Measurements from ENCODE around the gene SMCO3. TPM values are rescaled to one million over a fixed set of nuclear protein-coding genes. Genes with fewer than 3 reads are reported as not detected.

SMCO3 gene
- polyA plus RNA-seq, 1 donor from 2014 or later: 2.7 TPM

DNA sequence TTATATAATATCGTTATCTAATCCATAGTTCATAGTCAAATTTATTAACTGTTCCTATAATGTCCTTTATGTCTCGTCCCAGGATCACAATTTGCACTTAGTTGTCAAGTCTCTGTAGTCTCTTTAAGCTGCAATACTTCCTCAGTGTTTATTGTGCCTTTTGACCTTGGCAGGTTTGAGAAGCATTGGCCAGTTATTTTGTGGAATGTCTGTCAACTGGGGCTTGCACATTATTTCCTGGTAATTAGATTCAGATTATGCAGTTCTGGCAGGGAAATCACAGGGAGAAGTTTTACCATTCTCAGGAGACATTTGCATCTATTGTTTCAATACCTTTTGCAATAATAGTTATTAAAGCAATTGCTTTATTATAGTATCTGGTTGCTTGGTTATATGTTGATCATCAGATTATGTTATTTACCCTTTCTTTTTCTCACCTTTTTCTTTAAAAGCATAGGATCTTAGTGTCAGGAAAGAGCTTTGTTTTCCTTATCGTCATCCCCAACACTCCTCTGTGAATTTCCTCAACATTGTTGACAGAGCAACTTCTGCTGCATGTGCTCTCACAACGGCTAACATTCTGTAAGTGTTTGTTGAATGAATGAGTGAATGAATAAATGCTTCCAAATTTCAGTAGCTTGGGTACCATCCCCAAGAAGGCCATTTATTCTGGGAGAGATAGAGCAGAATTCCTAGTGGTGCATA, 33.0 kb upstream of the SMCO3 start:
- H3K9ac ChIP-seq (ENCODE audit: low read length): no peak overlapping the region
- H2AFZ ChIP-seq (ENCODE audit: low read depth, low read length): no peak overlapping the region
- no peak overlapping the region for H3K27ac ChIP-seq (ENCODE audit: low read length)
- H3K9me2 ChIP-seq (ENCODE audit: insufficient read depth, low read length): no peaks in the 10 kb centered on the region
- H3K4me3 ChIP-seq (ENCODE audit: low read length): no peak overlapping the region
- no peaks in the 10 kb centered on the region for H3K27me3 ChIP-seq (ENCODE audit: insufficient read depth, low read depth, low read length)
- H3F3A ChIP-seq (ENCODE audit: insufficient read depth, low read length, poor library complexity, severe bottlenecking): no peaks in the 10 kb centered on the region
- H4K20me1 ChIP-seq (ENCODE audit: insufficient read depth): no peaks in the 10 kb centered on the region
- no peak overlapping the region for H3K4me2 ChIP-seq (ENCODE audit: low read length)
- H3K79me2 ChIP-seq (replicated peaks; ENCODE audit: insufficient read depth, low read length): no peaks in the 10 kb centered on the region
- H3K36me3 ChIP-seq (ENCODE audit: insufficient read depth, low read length): no peaks in the 10 kb centered on the region
- H3K9me3 ChIP-seq (ENCODE audit: low read length): no peaks in the 10 kb centered on the region
- TF ChIP-seq EP300 (conservative IDR thresholded peaks at IDR 0.05; ENCODE audit: poor library complexity, severe bottlenecking): no peak
- TF ChIP-seq, protein P1, sequence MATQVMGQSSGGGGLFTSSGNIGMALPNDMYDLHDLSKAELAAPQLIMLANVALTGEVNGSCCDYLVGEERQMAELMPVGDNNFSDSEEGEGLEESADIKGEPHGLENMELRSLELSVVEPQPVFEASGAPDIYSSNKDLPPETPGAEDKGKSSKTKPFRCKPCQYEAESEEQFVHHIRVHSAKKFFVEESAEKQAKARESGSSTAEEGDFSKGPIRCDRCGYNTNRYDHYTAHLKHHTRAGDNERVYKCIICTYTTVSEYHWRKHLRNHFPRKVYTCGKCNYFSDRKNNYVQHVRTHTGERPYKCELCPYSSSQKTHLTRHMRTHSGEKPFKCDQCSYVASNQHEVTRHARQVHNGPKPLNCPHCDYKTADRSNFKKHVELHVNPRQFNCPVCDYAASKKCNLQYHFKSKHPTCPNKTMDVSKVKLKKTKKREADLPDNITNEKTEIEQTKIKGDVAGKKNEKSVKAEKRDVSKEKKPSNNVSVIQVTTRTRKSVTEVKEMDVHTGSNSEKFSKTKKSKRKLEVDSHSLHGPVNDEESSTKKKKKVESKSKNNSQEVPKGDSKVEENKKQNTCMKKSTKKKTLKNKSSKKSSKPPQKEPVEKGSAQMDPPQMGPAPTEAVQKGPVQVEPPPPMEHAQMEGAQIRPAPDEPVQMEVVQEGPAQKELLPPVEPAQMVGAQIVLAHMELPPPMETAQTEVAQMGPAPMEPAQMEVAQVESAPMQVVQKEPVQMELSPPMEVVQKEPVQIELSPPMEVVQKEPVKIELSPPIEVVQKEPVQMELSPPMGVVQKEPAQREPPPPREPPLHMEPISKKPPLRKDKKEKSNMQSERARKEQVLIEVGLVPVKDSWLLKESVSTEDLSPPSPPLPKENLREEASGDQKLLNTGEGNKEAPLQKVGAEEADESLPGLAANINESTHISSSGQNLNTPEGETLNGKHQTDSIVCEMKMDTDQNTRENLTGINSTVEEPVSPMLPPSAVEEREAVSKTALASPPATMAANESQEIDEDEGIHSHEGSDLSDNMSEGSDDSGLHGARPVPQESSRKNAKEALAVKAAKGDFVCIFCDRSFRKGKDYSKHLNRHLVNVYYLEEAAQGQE (IDR thresholded peaks at IDR 0.05; ENCODE audit: borderline replicate concordance): no peak
- TF ChIP-seq MXI1 (conservative IDR thresholded peaks at IDR 0.05; ENCODE audit: poor library complexity, severe bottlenecking): no peak
- TF ChIP-seq EZH2 (IDR thresholded peaks at IDR 0.05; ENCODE audit: borderline replicate concordance, insufficient read depth, low read length, poor library complexity, severe bottlenecking): no peak
- no peak for TF ChIP-seq RAD21 (conservative IDR thresholded peaks at IDR 0.05)
- TF ChIP-seq, protein P2, sequence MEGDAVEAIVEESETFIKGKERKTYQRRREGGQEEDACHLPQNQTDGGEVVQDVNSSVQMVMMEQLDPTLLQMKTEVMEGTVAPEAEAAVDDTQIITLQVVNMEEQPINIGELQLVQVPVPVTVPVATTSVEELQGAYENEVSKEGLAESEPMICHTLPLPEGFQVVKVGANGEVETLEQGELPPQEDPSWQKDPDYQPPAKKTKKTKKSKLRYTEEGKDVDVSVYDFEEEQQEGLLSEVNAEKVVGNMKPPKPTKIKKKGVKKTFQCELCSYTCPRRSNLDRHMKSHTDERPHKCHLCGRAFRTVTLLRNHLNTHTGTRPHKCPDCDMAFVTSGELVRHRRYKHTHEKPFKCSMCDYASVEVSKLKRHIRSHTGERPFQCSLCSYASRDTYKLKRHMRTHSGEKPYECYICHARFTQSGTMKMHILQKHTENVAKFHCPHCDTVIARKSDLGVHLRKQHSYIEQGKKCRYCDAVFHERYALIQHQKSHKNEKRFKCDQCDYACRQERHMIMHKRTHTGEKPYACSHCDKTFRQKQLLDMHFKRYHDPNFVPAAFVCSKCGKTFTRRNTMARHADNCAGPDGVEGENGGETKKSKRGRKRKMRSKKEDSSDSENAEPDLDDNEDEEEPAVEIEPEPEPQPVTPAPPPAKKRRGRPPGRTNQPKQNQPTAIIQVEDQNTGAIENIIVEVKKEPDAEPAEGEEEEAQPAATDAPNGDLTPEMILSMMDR (IDR thresholded peaks at IDR 0.05; ENCODE audit: poor library complexity, severe bottlenecking): no peak
- TF ChIP-seq POLR2AphosphoS5 (IDR thresholded peaks at IDR 0.05): no peak
- no peak for TF ChIP-seq TAF1 (IDR thresholded peaks at IDR 0.05; ENCODE audit: low read depth)
- TF ChIP-seq SMC3 (conservative IDR thresholded peaks at IDR 0.05; ENCODE audit: poor library complexity): no peak

DNA sequence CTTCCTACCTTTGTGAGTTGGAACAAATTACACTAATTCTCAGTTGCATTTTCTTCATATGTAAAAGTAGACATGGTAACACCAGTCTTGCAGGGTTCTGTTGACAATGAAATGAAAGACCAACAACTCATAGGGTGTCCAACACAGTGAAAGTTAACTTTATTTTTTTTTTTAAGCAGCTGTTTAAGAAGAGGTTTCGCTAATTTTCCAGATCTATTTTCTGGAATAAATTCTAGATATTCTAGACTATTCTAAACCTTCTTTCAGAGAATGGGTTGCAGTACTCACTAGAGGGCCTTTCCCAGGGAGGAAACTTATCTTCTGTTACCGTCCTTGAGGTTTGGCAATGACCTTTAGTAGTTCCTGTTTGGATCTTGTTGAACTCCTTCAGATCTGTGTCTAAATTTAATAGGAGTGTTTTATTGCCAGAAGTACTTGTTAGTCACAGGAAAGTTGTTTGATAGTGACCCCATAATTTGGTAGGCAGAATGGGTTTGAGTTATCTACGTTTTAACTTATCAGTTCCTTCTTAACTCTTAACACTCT, 32.1 kb upstream of the SMCO3 start:
- no peak overlapping the region for H2AFZ ChIP-seq (ENCODE audit: low read depth, low read length)
- no peak for TF ChIP-seq TAF1 (IDR thresholded peaks at IDR 0.05; ENCODE audit: low read depth)
- no peak for TF ChIP-seq SMC3 (conservative IDR thresholded peaks at IDR 0.05; ENCODE audit: poor library complexity)
- no peak for TF ChIP-seq MXI1 (conservative IDR thresholded peaks at IDR 0.05; ENCODE audit: poor library complexity, severe bottlenecking)
- TF ChIP-seq RAD21 (conservative IDR thresholded peaks at IDR 0.05): no peak
- TF ChIP-seq, protein P2 (IDR thresholded peaks at IDR 0.05; ENCODE audit: poor library complexity, severe bottlenecking): no peak
- no peak for TF ChIP-seq EZH2 (IDR thresholded peaks at IDR 0.05; ENCODE audit: borderline replicate concordance, insufficient read depth, low read length, poor library complexity, severe bottlenecking)
- no peak for TF ChIP-seq EP300 (conservative IDR thresholded peaks at IDR 0.05; ENCODE audit: poor library complexity, severe bottlenecking)
- TF ChIP-seq, protein P1 (IDR thresholded peaks at IDR 0.05; ENCODE audit: borderline replicate concordance): no peak
- no peak for TF ChIP-seq POLR2AphosphoS5 (IDR thresholded peaks at IDR 0.05)
- no peak overlapping the region for H3K27ac ChIP-seq (ENCODE audit: low read length)
- no peaks in the 10 kb centered on the region for H3K9me2 ChIP-seq (ENCODE audit: insufficient read depth, low read length)
- H3K4me3 ChIP-seq (ENCODE audit: low read length): no peak overlapping the region
- H3K9me3 ChIP-seq (ENCODE audit: low read length): no peaks in the 10 kb centered on the region
- no peaks in the 10 kb centered on the region for H4K20me1 ChIP-seq (ENCODE audit: insufficient read depth)
- H3K36me3 ChIP-seq (ENCODE audit: insufficient read depth, low read length): no peaks in the 10 kb centered on the region
- H3K4me2 ChIP-seq (ENCODE audit: low read length): no peak overlapping the region
- H3K27me3 ChIP-seq (ENCODE audit: insufficient read depth, low read depth, low read length): no peaks in the 10 kb centered on the region
- H3F3A ChIP-seq (ENCODE audit: insufficient read depth, low read length, poor library complexity, severe bottlenecking): no peaks in the 10 kb centered on the region
- H3K79me2 ChIP-seq (replicated peaks; ENCODE audit: insufficient read depth, low read length): no peaks in the 10 kb centered on the region
- H3K9ac ChIP-seq (ENCODE audit: low read length): no peak overlapping the region
